ENCODE results near the gene EFNA1. TPM values are rescaled to one million over a fixed set of nuclear protein-coding genes. Genes with fewer than 3 reads are reported as not detected.

EFNA1 gene
- total RNA-seq, 1 donor from 2014 or later, result 26.1 TPM

- no peak overlapping the region for H3K4me3 Mint-ChIP-seq
- H3K9me3 Mint-ChIP-seq, result no peaks in the 10 kb centered on the region
- H3K36me3 Mint-ChIP-seq, result peaks cover 10% of the 10 kb centered on the region
- peaks cover 7% of the 10 kb centered on the region for H3K27me3 Mint-ChIP-seq
- peak; percentile 31 for DNase-seq (ENCODE audit: extremely low spot score, unreplicated experiment)
- no peak overlapping the region for H3K27ac Mint-ChIP-seq
- peaks cover 23% of the 10 kb centered on the region for H3K4me1 Mint-ChIP-seq (ENCODE audit: unreplicated experiment)
- TF ChIP-seq CTCF (conservative IDR thresholded peaks at IDR 0.05), result no peak
Measured at GRCh38 chr1:155170806-155171205, 43.1 kb downstream of the EFNA1 start.

DNA sequence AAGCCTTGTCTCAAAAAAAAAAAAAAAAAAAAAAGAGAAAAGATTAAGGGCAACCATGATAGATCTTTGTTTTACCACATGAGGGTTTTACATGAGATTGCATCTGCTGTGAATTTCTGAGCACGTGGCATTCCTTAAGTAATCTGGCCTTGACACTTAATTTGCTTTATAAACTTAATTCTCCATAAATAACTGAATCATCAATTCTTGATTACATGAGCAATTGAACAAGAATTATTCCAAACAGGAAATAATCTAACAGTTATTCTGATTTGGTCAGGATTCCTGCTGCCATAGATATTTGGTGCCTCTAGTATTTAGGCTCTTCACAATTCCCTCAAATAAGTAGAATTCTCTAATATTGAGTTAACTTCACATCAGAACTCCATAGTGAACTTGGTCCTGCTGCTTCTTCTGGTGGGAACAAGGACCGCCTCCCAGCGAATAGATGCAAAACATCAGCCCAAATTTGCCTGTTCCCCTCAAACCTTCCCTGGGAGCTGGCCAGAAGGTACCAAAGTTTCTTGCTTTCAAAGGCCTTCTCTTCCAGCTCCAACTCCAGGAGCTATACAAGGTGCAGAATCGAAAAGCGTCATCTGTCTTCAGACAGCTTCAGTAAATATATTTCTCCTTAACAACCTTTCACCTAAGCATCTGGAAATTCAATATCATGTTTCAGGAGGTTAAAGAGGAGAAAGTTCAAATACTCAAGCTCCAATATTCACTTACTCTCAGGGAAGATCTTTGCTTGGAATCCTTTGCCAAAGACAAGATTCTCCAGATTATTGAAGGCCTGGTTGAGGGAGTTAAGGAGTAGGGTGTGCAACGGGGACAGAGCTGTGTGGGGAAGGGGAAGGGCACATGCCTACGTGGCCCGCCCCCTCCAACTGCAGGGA, 44.4 kb downstream of the EFNA1 start:
- H3K4me1 Mint-ChIP-seq (ENCODE audit: unreplicated experiment), result peaks cover 30% of the 10 kb centered on the region
- no peaks in the 10 kb centered on the region for H3K9me3 Mint-ChIP-seq
- peaks cover 10% of the 10 kb centered on the region for H3K36me3 Mint-ChIP-seq
- H3K4me3 Mint-ChIP-seq, result peak overlapping the region; percentile 100
- DNase-seq (ENCODE audit: extremely low spot score, unreplicated experiment), result peak; percentile 16
- peaks cover 7% of the 10 kb centered on the region for H3K27me3 Mint-ChIP-seq
- peak overlapping the region; percentile 99 for H3K27ac Mint-ChIP-seq
- no peak for TF ChIP-seq CTCF (conservative IDR thresholded peaks at IDR 0.05)

DNA sequence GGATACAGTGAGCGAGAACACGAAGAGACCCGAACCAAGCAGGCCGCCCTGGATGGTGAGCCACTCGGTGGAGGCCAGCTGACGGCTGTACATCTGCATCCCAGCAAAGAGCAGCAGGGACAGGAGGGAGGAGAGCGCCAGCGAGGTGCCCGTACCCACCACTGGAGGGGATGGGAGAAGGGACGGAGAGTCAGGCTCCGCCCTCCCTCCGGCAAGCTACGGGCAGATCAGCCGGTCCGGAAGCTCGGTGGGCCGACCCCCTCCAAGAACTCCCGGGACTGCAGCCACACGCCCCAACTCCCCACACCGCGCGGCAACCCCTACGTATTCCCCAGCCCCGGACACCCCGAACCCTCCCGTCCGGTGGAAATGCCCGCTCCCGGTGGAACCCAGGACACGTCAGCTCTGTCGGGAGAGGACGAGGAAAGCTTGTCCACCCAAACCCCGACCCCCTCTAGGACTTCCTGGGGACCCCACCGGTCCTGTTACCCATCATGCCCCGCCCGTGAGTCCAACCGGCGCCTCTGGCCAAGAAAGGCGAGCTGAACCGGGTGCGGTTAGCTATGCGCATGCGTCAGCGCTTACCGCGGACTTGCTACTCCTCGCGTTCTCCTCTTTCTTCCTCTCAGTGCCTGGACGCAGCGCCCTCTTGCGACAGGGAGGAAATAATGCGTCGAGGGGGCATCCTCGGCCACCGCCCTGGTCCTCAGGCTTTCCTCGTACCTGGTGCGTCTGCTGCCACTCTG, 45.2 kb downstream of the EFNA1 start, which contains the start of gene KRTCAP2:
Gene KRTCAP2 (minus strand): TSS at position 573 of the 746 bp plus-strand sequence. CDS start 80 bp downstream, at position 493.
- Mint-ChIP-seq H3K36me3 (peaks cover 10% of the 10 kb centered on the region), H3K27ac (peak within 1 kb of the TSS; percentile 99), H3K4me3 (peak within 1 kb of the TSS; percentile 100), H3K27me3 (peaks cover 3% of the 10 kb centered on the region), H3K4me1 (ENCODE audit: unreplicated experiment) (peaks cover 24% of the 10 kb centered on the region), H3K9me3 (no peaks in the 10 kb centered on the region)
- peak; percentile 96 for DNase-seq (ENCODE audit: extremely low spot score, unreplicated experiment)
- peak; percentile 98 for TF ChIP-seq CTCF (conservative IDR thresholded peaks at IDR 0.05)

- H3K9me3 Mint-ChIP-seq, result no peaks in the 10 kb centered on the region
Measured at GRCh38 chr1:155173478-155174323, 46.0 kb downstream of the EFNA1 start, which contains the start of gene TRIM46. TRIM46 (plus strand) TSS chr1:155173849; CDS start chr1:155173967, 118 bp downstream.

More at GRCh38 chr1:155173478-155174323, 46.0 kb downstream of the EFNA1 start, which contains the start of gene TRIM46:
- DNase-seq (ENCODE audit: extremely low spot score, unreplicated experiment), result peak; percentile 72
- peaks cover 23% of the 10 kb centered on the region for H3K4me1 Mint-ChIP-seq (ENCODE audit: unreplicated experiment)
- H3K36me3 Mint-ChIP-seq, result peaks cover 10% of the 10 kb centered on the region
- peak within 1 kb of the TSS; percentile 100 for H3K4me3 Mint-ChIP-seq
- H3K27ac Mint-ChIP-seq, result peak within 1 kb of the TSS; percentile 99
- peaks cover 3% of the 10 kb centered on the region for H3K27me3 Mint-ChIP-seq
- TF ChIP-seq CTCF (conservative IDR thresholded peaks at IDR 0.05), result peak; percentile 55
